Trophoblast cell (in vitro differentiated cells and primary cell): ENCODE data around the gene CCIN.

Experiments used
- DNase-seq, 2 donors: peaks; one replicate each; pipeline ENCODE4 v3.0.0-alpha.2; 2016
- H2AFZ ChIP-seq: 2 replicates; pipeline ENCODE4 v1.6.1; 2013; ENCODE audit warnings: low read length, moderate library complexity, mild to moderate bottlenecking; ENCODE audit not compliant: insufficient read depth, poor library complexity
- H2AK5ac ChIP-seq: 2 replicates; pipeline ENCODE4 v1.6.1; 2013; ENCODE audit warnings: mild to moderate bottlenecking, low read length
- H2BK120ac ChIP-seq: 2 replicates; pipeline ENCODE4 v1.6.1; 2013; ENCODE audit warnings: low read length, mild to moderate bottlenecking, moderate library complexity; ENCODE audit not compliant: insufficient read depth, poor library complexity
- H2BK12ac ChIP-seq: 2 replicates; pipeline ENCODE4 v1.6.1; 2013; ENCODE audit warnings: mild to moderate bottlenecking, low read length, moderate library complexity
- H2BK5ac ChIP-seq: 2 replicates; pipeline ENCODE4 v1.6.1; 2013; ENCODE audit warnings: low read length, low read depth, moderate library complexity, mild to moderate bottlenecking; ENCODE audit not compliant: poor library complexity
- H3K14ac ChIP-seq: 2 replicates; pipeline ENCODE4 v1.6.1; 2013; ENCODE audit warnings: mild to moderate bottlenecking, low read length
- H3K18ac ChIP-seq: 2 replicates; pipeline ENCODE4 v1.6.1; 2013; ENCODE audit warnings: mild to moderate bottlenecking, low read length
- H3K23ac ChIP-seq: 2 replicates; pipeline ENCODE4 v1.6.1; 2013; ENCODE audit warnings: low read length
- H3K27ac ChIP-seq: 2 replicates; pipeline ENCODE4 v1.5.1; 2013; ENCODE audit warnings: low read depth, mild to moderate bottlenecking, inconsistent platforms, low read length, moderate library complexity
- H3K27me3 ChIP-seq: 2 replicates; pipeline ENCODE4 v1.6.1; 2013; ENCODE audit warnings: inconsistent platforms, mild to moderate bottlenecking, low read length, moderate library complexity; ENCODE audit not compliant: insufficient read depth
- H3K36me3 ChIP-seq, 2 experiments: 1 replicate in 1 of 2; 2 replicates in 1 of 2; pipeline ENCODE4 v1.6.1; 2013; ENCODE audit warnings: low read length in 2 of 2, mild to moderate bottlenecking in 2 of 2, moderate library complexity in 1 of 2; ENCODE audit not compliant: insufficient read depth in 2 of 2, control insufficient read depth in 1 of 2
- H3K4ac ChIP-seq: 2 replicates; pipeline ENCODE4 v1.6.1; 2013; ENCODE audit warnings: low read depth, mild to moderate bottlenecking, low read length, moderate library complexity
- H3K4me1 ChIP-seq, 2 experiments: 1 replicate in 1 of 2; 2 replicates in 1 of 2; pipeline ENCODE4 v1.6.1; 2013; ENCODE audit warnings: low read length in 2 of 2, mild to moderate bottlenecking in 2 of 2, moderate library complexity in 1 of 2; ENCODE audit not compliant: insufficient read depth in 2 of 2, control insufficient read depth in 1 of 2
- H3K4me2 ChIP-seq: 2 replicates; pipeline ENCODE4 v1.6.1; 2013; ENCODE audit warnings: inconsistent platforms, mild to moderate bottlenecking, low read length, moderate library complexity
- H3K4me3 ChIP-seq: 2 replicates; pipeline ENCODE4 v1.5.1; 2013; ENCODE audit warnings: mild to moderate bottlenecking, low read depth, low read length, inconsistent platforms
- H3K79me1 ChIP-seq: one replicate; pipeline ENCODE4 v1.6.1; 2013; ENCODE audit warnings: low read length
- H3K79me2 ChIP-seq: 2 replicates; pipeline ENCODE4 v1.6.1; 2013; ENCODE audit warnings: low read length, mild to moderate bottlenecking; ENCODE audit not compliant: control insufficient read depth, insufficient read depth, poor library complexity
- H3K9ac ChIP-seq: 2 replicates; pipeline ENCODE4 v1.6.1; 2013; ENCODE audit warnings: mild to moderate bottlenecking, low read length
- H3K9me3 ChIP-seq: 2 replicates; pipeline ENCODE4 v1.6.1; 2013; ENCODE audit warnings: low read depth, mild to moderate bottlenecking, control low read depth, inconsistent platforms, low read length; ENCODE audit not compliant: insufficient read depth
- H4K12ac ChIP-seq: 2 replicates; pipeline ENCODE4 v1.6.1; 2013; ENCODE audit warnings: low read depth, mild to moderate bottlenecking, low read length, moderate library complexity
- H4K8ac ChIP-seq: 2 replicates; pipeline ENCODE4 v1.6.1; 2013; ENCODE audit warnings: low read depth, mild to moderate bottlenecking, low read length, moderate library complexity
- H4K91ac ChIP-seq: one replicate; pipeline ENCODE4 v1.6.1; 2013; ENCODE audit warnings: low read depth, mild to moderate bottlenecking, low read length, moderate library complexity
- WGBS: extraction: QIAGEN DNeasy Blood & Tissue Kit; methylation state at CpG from one replicate; pipeline ENCODE4 v1.1.7; 2013; ENCODE audit warnings: missing lambda C conversion rate; ENCODE audit not compliant: insufficient read length, insufficient coverage; ENCODE audit errors: extremely low coverage; 5-methylcytosine and 5-hydroxymethylcytosine counted together

Gene CCIN

DNA sequence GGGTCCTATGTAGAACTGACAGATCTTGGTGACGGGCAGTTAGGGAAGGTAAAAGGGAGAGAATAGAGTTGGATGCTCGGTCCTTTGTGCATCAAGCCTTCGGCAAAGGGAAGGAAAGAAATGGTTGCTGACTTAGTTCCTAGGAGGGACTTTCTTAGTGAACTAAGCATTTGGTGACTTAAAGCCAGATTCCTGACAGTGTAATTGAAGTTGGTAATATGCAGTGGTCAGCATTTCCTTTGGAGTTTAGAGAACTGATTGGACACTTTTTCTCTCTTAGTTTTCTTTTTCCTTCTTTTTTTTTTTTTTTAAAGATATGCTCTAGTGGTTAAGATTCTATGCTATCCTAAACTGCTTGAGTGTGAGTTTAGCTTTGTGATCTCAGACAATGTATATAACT lies 23.8 kb downstream of the CCIN start:
- Histone ChIP-seq H3K27ac (no peak overlapping the region), H3K4ac (peak overlapping the region; percentile 44), H2AK5ac (no peak overlapping the region), H3K79me1 (peaks cover 14% of the 10 kb centered on the region), H2BK120ac (no peak overlapping the region), H3K23ac (no peak overlapping the region), H2AFZ (no peak overlapping the region), H3K79me2 (peaks cover 20% of the 10 kb centered on the region), H2BK5ac (no peak overlapping the region), H3K18ac (no peak overlapping the region), H2BK12ac (no peak overlapping the region), H3K36me3 (peaks cover 7 to 9% of the 10 kb centered on the region in 2 experiments), H4K91ac (no peak overlapping the region), H3K27me3 (no peaks in the 10 kb centered on the region), H4K12ac (no peak overlapping the region), H4K8ac (no peak overlapping the region), H3K4me3 (no peak overlapping the region), H3K4me2 (peak overlapping the region; percentile 70), H3K14ac (no peak overlapping the region), H3K9me3 (no peaks in the 10 kb centered on the region), H3K9ac (no peak overlapping the region), H3K4me1 (peaks cover 7 to 16% of the 10 kb centered on the region in 2 experiments)
- WGBS, result no CpG with 5 or more reads among the region's 3 CpGs
- no peak for DNase-seq

DNA sequence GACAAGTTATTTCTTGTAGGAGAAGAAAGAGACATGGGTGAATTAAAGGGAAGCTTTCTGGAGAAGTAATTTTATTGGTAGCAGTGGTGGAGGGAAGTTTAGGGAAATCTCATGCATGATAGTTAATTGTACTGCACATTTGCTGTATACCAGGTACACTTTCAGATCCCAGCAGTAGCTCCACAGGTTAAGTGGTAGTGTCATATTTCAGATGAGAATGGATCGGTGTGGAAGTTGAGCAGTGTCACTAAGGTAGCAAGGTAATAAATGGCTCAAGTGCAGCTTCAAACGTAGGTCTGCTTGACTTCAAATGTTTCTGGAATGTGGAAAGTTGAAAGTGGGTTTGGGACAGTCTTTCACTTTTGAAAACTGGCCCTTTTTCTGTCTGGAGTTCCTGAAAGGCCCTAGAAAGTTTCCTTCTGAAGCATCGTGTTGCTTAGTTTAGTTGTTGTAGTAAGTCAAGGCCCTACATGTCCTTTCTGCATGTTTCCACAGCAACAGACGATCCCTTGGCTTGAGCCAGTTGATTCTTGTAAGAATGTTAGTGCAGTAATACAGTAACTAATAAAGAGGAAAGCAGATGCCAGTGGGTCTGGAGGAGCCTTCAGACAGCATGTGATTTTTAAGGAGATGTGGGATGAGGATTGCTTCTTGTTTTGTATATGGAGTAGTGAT lies 25.3 kb downstream of the CCIN start:
- Histone ChIP-seq H3K36me3 (peaks cover 18 to 21% of the 10 kb centered on the region in 2 experiments), H4K91ac (no peak overlapping the region), H2AK5ac (no peak overlapping the region), H3K14ac (no peak overlapping the region), H3K23ac (no peak overlapping the region), H2BK5ac (no peak overlapping the region), H3K27me3 (no peaks in the 10 kb centered on the region), H4K12ac (no peak overlapping the region), H3K4me2 (peak overlapping the region; percentile 50), H3K79me2 (peaks cover 20% of the 10 kb centered on the region), H3K4me1 (peaks cover 7 to 16% of the 10 kb centered on the region in 2 experiments), H2BK12ac (no peak overlapping the region), H2AFZ (no peak overlapping the region), H4K8ac (no peak overlapping the region), H3K27ac (peak overlapping the region; percentile 38), H3K4me3 (no peak overlapping the region), H3K4ac (peak overlapping the region; percentile 58), H2BK120ac (no peak overlapping the region), H3K9ac (no peak overlapping the region), H3K9me3 (no peaks in the 10 kb centered on the region), H3K18ac (no peak overlapping the region), H3K79me1 (peaks cover 14% of the 10 kb centered on the region)
- no peak for DNase-seq
- WGBS, result no CpG with 5 or more reads among the region's 4 CpGs

DNA sequence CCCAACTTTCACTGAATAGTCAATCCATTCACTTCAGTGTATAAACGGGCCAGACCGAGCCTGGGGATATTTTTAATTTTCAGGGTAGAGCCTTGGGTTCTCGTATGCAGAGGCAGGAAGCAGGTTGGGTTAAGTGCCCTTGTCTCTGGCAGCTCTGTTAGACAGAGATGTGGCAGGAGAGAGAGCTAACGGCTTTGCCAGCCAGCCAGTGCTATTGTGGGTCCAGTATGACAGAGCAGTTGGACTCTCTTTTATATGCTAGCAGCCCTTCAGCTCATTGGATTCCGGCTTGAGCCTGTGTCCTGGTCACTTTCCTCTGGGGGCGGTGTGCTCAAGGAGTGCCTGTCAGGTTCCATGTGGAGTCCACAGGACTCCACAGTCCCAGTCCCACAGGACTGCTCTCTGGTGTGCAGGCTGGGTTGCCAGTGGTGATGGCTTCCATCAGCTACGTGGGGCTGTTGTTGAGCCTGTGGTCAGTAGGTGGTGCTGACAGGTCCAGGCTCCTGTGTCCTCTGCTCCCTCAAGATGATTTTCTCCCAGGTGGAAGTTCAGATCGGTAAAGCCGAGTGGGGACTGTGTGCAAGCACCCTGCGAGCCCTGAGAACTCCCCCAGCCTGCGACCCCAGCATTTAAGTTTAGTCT lies 35.8 kb downstream of the CCIN start:
- Histone ChIP-seq H3K18ac (no peak overlapping the region), H3K14ac (no peak overlapping the region), H3K4ac (peak overlapping the region; percentile 37), H2AK5ac (no peak overlapping the region), H4K12ac (no peak overlapping the region), H3K79me2 (peaks cover 3% of the 10 kb centered on the region), H4K91ac (no peak overlapping the region), H3K79me1 (no peaks in the 10 kb centered on the region), H2BK5ac (no peak overlapping the region), H2BK120ac (no peak overlapping the region), H2BK12ac (no peak overlapping the region), H2AFZ (no peak overlapping the region), H3K27me3 (no peaks in the 10 kb centered on the region), H3K36me3 (peaks cover 41 to 76% of the 10 kb centered on the region in 2 experiments), H3K23ac (no peak overlapping the region), H3K9me3 (no peaks in the 10 kb centered on the region), H3K27ac (no peak overlapping the region), H3K4me3 (no peak overlapping the region), H3K4me2 (no peak overlapping the region), H3K9ac (no peak overlapping the region), H4K8ac (no peak overlapping the region), H3K4me1 (no peaks in the 10 kb centered on the region)
- DNase-seq, result peak; percentile 9 to 40
- WGBS, result no CpG with 5 or more reads among the region's 11 CpGs

DNA sequence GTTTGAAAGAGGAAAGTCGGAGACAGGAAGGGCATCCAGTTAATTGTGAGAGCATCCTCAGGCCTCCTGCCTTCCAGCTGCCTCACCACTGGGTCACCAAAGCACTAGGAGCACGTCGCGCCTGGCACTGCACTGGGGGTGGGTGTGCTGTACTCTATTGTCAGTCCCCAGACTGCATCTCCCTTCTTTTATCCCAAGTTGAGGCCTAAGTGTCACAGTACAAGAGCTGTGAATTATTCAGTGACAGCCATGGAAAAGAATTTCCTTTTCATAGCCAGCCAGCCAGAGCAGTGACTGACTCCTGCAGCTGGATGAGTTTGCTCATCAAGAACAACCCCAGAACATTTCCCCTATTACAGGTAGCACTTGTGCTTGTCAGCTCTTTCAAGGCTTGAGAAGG lies 37.8 kb downstream of the CCIN start:
- Histone ChIP-seq H3K23ac (no peak overlapping the region), H3K27ac (no peak overlapping the region), H3K9ac (no peak overlapping the region)

More for the DNA sequence above, 37.8 kb downstream of the CCIN start:
- Histone ChIP-seq H2BK12ac (no peak overlapping the region), H3K27me3 (no peaks in the 10 kb centered on the region), H4K8ac (no peak overlapping the region), H3K18ac (no peak overlapping the region), H3K9me3 (no peaks in the 10 kb centered on the region), H3K4me3 (no peak overlapping the region), H2BK5ac (no peak overlapping the region), H3K36me3 (peaks cover 54 to 83% of the 10 kb centered on the region in 2 experiments), H3K79me2 (peaks cover 3% of the 10 kb centered on the region), H4K91ac (no peak overlapping the region), H3K4ac (no peak overlapping the region), H3K4me1 (no peaks in the 10 kb centered on the region), H3K4me2 (no peak overlapping the region), H2AFZ (no peak overlapping the region), H3K79me1 (no peaks in the 10 kb centered on the region), H2BK120ac (no peak overlapping the region), H4K12ac (no peak overlapping the region), H3K14ac (no peak overlapping the region), H2AK5ac (no peak overlapping the region)
- no peak for DNase-seq
- no CpG with 5 or more reads among the region's 4 CpGs for WGBS
